Body of pancreas (tissue), 4 donors: ENCODE results near the gene C9orf152.
A peak's percentile ranks its signal among the peaks of the same experiment; 100 is the strongest.

ENCODE experiments used
- POLR2A ChIP-seq, 3 donors: fragments of 450-650 bp; IDR thresholded peaks; one replicate each; pipeline ENCODE4 v1.6.1; 2016; ENCODE audit warnings: antibody characterized with exemption in 3 of 3, mild to moderate bottlenecking in 2 of 3
- TF ChIP-seq, protein P1 (sequence below), 7 experiments: fragments of 450-650 bp in 4 of 7; fragments of 200-600 bp in 3 of 7; sonication (generic) in 3 of 7; IDR thresholded peaks; one replicate each; pipeline ENCODE4 v1.5.1; 2016 to 2019; ENCODE audit warnings: antibody characterized with exemption in 7 of 7

DNA sequence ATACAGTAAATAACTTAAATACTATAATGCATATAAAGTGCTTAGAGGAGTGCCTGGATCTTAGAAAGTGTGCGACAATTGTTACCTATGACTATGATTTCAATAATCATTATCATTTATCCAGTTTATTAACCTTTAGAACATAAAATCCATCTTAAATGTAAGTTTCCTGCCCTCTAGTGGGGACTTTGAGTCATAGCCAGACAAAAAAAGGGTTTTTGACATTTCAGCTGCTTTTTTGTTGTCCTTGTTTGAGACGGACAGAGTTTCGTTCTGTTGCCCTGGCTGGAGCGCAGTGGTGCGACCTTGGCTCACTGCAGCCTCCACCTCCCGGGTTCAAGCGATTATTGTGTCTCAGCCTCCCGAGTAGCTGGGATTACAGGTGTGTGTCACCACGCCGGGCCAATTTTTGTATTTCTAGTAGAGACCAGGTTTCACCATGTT, 9.7 kb upstream of the C9orf152 start:
- TF ChIP-seq, protein P1, sequence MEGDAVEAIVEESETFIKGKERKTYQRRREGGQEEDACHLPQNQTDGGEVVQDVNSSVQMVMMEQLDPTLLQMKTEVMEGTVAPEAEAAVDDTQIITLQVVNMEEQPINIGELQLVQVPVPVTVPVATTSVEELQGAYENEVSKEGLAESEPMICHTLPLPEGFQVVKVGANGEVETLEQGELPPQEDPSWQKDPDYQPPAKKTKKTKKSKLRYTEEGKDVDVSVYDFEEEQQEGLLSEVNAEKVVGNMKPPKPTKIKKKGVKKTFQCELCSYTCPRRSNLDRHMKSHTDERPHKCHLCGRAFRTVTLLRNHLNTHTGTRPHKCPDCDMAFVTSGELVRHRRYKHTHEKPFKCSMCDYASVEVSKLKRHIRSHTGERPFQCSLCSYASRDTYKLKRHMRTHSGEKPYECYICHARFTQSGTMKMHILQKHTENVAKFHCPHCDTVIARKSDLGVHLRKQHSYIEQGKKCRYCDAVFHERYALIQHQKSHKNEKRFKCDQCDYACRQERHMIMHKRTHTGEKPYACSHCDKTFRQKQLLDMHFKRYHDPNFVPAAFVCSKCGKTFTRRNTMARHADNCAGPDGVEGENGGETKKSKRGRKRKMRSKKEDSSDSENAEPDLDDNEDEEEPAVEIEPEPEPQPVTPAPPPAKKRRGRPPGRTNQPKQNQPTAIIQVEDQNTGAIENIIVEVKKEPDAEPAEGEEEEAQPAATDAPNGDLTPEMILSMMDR (IDR thresholded peaks at IDR 0.05): peak; percentile 51 to 83 (median 81)
- TF ChIP-seq POLR2A (IDR thresholded peaks at IDR 0.05): no peak
